Stimulated activated CD4-positive, alpha-beta T cell treated with anti-CD3 and anti-CD28 coated beads, TNF-alpha, amount 100 ng/mL, for 4 hours (primary cell): ENCODE results near the gene CTNNA1.
"Not testable (repeated sequence)": the region's sequence is repeated elsewhere in the genome, so short reads cannot be mapped to it uniquely, and the experiment has no call there.

Experiments
- DNase-seq, 3 experiments: peaks; one replicate each; pipeline ENCODE4 v3.0.0-alpha.2; 2020; ENCODE audit warnings: low read depth in 3 of 3

CTNNA1 gene

DNA sequence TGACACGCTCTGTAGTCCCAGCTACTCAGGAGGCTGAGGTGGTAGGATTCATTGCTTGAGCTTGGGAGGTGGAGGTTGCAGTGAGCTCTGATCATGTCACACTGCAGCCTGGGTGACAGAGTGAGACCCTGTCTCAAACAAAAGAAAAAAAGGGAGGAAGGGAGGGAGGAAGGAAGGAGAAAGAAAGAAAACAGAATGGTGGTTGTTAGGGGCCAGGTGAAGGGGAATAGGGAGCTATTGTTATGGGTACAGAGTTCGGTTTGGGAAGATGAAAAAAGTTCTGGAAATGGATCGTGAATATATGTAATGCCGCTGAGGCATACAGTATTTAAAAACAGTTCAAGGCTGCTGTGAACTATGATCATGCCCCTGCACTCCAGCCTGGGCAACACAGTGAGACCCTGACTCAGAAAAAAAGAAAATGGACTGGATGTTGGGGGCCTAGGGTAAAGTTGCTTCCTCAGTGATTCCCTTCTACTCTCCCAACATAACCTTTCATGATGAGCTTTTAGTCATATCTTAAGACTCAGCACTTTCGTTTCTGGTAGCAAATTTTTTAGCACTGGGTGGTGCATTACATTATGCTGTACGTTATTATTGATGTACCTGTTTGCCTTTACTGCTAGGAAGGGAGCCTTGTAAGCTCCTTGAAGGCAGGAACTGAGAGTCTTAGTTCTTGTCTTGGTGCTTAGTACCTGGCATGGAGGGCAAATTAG lies 4.0 kb downstream of the CTNNA1 start:
- no peak for DNase-seq

GRCh38 chr5:138760448-138761110 lies 7.4 kb downstream of the CTNNA1 start:
- DNase-seq = no peak

DNA sequence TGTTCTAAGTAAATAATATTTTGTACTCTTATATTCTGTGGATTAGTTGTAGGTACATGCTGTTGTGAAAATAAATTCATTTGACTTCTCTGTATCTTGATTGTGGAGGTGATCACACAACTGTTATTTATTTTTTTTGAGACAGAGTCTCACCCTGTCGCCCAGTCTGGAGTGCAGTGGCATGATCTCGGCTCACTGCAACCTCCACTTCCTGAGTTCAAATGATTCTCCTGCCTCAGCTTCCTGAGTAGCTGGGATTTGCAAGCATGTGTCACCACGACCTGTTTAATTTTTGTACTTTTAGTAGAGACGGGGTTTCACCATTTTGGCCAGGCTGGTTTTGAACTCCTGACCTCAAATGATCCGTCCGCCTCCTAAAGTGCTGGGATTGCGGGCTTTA lies 7.9 kb downstream of the CTNNA1 start:
- not testable (repeated sequence) for DNase-seq

DNA sequence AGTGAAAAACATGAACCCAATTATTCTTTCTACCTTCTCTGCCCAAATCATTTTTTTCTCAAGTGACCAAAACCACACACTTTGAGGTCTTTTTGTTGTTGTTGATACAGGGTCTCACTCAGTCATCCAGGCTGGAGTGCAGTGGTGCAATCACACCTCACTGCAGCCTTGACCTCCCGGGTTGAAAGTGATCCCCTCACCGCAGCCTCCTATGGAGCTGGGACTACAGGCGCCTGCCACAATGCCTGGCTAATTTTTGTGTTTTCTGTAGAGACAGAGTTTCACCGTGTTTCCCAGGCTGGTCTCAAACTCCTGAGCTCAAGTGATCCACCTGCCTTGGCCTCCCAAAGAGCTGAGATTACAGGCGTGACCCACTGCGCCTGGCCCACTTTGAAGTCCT lies 8.4 kb downstream of the CTNNA1 start:
- not testable (repeated sequence) for DNase-seq

DNA sequence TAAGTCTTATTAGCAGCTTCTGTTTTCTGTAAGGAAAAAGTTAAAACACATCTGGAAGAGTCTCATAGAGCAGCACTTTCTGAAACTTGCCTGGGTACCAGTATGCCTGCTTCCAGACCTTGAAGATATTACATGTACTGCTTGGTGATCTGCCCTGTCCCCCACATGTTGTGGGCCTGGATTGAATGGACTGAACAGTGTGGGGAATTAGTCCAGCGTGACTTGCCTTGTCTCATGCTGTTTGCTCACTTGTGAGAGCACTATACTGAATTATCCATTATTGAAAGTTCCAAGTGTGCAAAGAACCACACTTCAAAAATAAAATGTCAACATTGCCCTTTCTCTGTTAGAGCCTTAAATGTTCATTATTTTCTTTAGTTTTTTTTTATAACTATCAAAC lies 8.9 kb downstream of the CTNNA1 start:
- no peak for DNase-seq

DNA sequence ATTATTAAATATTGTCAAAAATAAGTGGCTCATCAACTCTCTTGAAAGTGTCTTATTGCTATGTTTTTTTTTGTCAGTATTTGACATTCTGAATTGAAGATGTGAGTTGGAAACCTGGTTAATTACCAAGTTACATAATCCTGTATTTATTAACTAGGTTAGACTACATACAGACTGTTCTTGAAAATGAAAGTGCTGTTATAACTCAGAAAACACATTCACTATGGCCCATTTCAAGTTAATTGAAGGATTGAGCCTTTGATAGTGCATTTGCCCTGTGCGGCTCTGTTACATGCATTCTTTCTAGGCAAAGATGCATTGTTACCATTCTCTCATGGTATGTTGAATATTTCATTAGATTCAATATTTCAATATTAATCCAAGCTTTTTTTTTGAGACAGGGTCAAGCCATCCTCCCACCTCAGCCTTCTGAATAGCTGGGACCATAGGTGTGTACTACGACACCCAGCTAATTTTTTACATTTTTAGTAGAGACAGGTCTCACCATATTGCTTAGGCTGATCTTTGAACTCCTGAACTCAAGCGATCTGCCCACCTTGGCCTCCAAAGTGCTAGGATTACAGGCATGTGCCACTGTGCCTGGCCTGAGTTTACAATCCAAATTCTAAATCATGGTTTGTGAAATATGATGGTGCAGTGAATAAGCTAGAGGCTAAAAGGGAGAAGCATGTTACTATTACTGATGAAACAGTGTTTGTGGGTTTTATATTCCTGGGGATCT lies 10.0 kb downstream of the CTNNA1 start:
- no peak for DNase-seq

DNA sequence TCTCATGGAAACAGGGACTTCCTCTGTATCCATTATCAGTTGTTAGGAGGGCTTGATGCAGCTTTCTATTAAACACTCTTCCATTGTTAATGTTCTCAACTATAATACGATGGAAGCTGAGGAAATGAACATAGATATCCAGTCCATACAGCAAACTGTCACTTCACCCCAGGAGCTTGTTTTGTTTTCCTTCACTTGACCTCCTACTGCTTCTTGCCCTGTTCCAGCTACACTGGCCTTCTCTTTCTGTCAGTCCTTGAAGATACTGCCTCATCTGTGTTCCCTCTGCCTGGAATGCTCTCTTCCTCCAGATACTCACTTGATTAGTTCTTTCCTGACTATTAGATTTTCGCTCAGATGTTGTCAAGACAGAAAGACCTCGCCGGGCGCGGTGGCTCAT lies 17.1 kb downstream of the CTNNA1 start:
- no peak for DNase-seq

- no peak for DNase-seq
Observed at GRCh38 chr5:138770977-138771376, 17.8 kb downstream of the CTNNA1 start.

- no peak for DNase-seq
Observed at GRCh38 chr5:138772986-138773594, 19.9 kb downstream of the CTNNA1 start.

- not testable (repeated sequence) for DNase-seq
Observed at GRCh38 chr5:138773624-138774023, 20.4 kb downstream of the CTNNA1 start.

- no peak for DNase-seq
Observed at GRCh38 chr5:138775034-138775433, 21.8 kb downstream of the CTNNA1 start.

DNA sequence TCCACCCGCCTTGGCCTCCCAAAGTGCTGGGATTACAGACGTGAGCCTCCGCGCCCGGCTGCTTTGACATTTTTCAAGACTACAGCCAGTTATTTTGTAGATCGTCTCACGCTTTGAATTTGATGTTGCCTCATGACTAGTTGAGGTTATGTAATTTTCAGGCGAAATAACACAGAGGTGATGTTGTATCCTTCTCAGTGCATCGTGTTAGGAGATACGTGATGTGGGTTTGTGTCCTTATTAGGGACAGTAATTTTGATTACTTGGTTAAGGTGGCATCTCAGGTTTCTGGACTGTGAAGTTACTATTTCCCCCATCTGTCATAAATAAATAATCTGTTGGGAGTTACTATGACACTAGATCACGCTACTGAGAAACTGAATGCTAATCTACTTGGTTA lies 25.0 kb downstream of the CTNNA1 start:
- no peak for DNase-seq

GRCh38 chr5:138783976-138784375 lies 30.8 kb downstream of the CTNNA1 start:
- no peak for DNase-seq

DNA sequence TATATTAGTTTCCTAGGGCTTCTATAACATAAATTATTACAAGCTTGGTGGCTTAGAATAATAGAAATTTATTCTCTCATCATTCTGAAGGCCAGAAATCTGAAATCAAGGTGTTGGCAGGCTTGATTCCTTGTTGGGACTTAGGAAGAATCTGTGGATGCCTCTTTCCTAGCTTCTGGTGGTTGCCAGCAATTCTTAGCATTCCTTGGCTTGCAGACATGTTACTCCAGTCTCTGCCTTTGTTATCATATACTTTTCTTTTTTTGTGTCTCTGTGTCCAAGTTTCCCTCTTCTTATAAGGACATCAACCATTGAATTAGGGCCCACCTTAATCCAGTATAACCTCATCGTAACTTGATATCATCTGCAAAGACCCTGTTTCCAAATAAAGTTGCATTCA lies 31.4 kb downstream of the CTNNA1 start:
- no peak for DNase-seq

DNA sequence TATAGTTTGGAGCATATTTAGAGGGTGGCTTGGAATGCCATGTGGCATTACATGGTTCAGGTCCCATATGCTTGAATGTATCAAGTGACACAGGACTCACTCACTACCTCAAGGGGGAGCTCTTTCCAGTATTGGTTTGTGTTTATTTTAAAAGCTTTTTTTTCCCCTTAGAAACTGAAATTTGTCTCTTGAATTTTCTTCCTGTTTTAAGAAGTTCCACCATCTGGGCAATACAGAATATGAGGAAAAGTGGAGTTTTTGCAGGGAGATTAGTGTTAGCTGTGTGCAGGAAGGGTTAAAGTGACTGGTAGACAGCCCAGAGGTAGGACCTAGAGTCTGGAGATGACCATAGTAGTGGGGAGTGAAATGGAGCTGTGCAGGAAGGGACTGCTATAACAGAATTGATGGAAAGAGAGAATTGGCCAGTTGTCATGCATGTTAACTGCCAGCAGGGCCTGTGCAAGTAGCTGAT lies 36.6 kb downstream of the CTNNA1 start:
- no peak for DNase-seq

DNA sequence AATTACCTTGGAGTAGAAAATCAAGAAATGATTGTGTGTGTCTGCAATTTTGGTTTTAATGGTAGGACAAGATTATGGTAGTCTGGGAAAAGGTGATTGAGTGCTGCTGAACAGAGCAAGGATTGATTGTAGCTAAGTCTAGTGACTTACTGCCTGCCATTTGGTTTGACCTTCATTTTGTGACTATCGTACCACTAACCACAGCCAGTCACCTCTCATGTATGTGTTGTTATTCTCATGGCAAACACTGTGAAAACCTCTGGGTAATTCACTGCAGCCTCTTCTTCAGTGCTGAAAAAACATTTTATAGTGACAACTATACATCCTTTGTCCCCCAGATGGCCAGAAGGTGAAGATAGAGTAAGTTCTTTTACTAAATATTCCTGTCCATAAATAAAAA lies 37.5 kb downstream of the CTNNA1 start:
- no peak for DNase-seq

DNA sequence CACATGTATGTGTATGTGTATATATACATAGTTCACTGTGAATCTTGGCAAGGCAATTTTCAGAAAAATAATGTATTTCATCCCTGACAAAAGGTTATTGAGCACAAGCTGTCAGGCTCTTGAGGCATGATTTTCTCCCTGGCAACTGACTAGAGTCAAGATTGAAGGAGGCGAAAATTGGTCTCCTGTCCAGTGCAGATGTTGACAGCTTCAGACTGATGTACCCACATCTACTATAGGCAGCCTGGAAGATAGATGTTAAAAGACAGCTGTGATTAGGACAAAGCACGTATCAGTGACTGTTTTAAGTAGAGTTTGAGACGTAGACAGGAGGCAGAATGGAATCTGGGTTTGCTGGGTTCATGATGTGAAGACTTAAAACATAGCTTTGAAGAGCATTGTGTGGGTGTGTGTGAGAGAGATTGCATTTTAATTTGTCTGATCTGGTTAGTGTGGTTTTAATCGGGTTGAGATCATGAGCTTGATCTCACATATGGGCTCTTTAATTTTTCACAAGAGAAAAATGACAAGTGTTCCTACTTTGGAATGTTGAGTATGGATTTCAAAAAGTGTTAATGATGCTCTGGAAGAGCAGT lies 39.1 kb downstream of the CTNNA1 start:
- DNase-seq = no peak

- DNase-seq = no peak
Observed at GRCh38 chr5:138793575-138793974, 40.4 kb downstream of the CTNNA1 start.

DNA sequence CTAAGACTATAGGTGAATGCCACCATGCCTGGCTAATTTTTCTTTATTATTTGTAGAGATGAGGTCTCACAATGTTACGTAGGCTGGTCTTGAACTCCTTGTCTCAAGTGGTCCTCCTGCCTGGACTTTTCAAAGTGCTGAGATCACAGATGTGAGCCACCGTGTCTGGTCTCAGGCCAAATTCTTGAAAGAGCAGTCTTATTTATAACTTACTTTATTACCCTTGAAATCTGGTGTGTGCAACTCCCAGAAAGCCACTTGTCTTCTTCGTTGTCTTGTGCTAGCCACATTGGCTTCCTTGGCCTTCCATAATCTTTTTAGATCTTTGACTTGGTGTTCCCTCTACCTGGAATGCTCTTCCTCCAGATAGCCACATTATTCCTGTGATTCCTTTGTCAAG lies 50.1 kb downstream of the CTNNA1 start:
- DNase-seq = no peak

GRCh38 chr5:138803935-138804334 lies 50.7 kb downstream of the CTNNA1 start:
- DNase-seq = no peak

DNA sequence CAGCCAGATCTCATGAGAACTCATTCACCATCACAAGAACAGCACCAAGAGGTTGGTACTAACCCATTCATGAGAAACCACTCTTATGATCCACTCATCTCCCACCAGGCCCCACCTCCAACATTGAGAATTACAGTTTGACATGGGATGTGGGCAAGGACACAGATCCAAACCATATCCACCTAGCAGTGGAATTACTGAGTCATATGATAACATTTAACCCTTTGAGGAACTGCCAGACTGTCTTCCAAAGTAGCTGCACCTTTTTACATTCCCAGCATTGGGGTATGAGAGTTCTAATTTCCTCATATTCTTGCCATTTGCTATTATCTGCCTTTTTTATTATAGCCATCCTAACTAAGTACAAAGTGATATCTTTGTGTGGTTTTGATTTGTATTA lies 51.9 kb downstream of the CTNNA1 start:
- DNase-seq = no peak

GRCh38 chr5:138807182-138807581 lies 54.0 kb downstream of the CTNNA1 start:
- DNase-seq = no peak
